ENCODE data around the gene DGKI. TPM values are rescaled to one million over a fixed set of nuclear protein-coding genes. Genes with fewer than 3 reads are reported as not detected.

The DGKI gene
- total RNA-seq, 2 experiments from 2014 or later: 0.46 TPM; not detected in 1

- Histone ChIP-seq H4K20me1 (ENCODE audit: insufficient read depth, low read length) (no peaks in the 10 kb centered on the region), H3K36me3 (ENCODE audit: insufficient read depth, low read length) (no peaks in the 10 kb centered on the region), H3K27ac (ENCODE audit: low read depth, low read length, poor library complexity, severe bottlenecking) (no peak overlapping the region), H2AFZ (ENCODE audit: low read length) (no peak overlapping the region), H3K4me2 (ENCODE audit: low read length) (no peak overlapping the region), H3K9me2 (ENCODE audit: insufficient read depth, low read length) (no peaks in the 10 kb centered on the region), H3K4me1 (ENCODE audit: insufficient read depth, low read length, poor library complexity, severe bottlenecking) (no peaks in the 10 kb centered on the region), H3K9me3 (ENCODE audit: low read length) (no peaks in the 10 kb centered on the region), H3K4me3 (ENCODE audit: low read depth, low read length, poor library complexity, severe bottlenecking) (no peak overlapping the region), H3K79me2 (ENCODE audit: insufficient read depth, low read depth, low read length) (no peaks in the 10 kb centered on the region)
- BruUV-seq (replicated peaks): no TSS peak
- intact Hi-C loops (cut with micrococcal nuclease; ENCODE audit: unreplicated experiment): no loop called here
- CTCF ChIA-PET (ENCODE audit: unreplicated experiment): no interaction called here
- no peak for TF ChIP-seq EZH2phosphoT487 (IDR thresholded peaks at IDR 0.05; ENCODE audit: borderline replicate concordance, low read depth, low read length)
- TF ChIP-seq CTCF (conservative IDR thresholded peaks at IDR 0.05; ENCODE audit: low read length): no peak
- no peak for DNase-seq (ENCODE audit: low spot score)
- POLR2A ChIA-PET: interaction anchor here (0.7 kb wide), 1 partner anchor 49 kb away, joined by 7 read pairs; no protein-coding TSS in a partner anchor
These were observed 405.3 kb downstream of the DGKI start for GRCh38 chr7:137441451-137441850.

GRCh38 chr7:137439829-137440825 is 406.6 kb downstream of the DGKI start:
- H4K20me1 ChIP-seq (ENCODE audit: insufficient read depth, low read length): no peaks in the 10 kb centered on the region
- CTCF ChIA-PET (ENCODE audit: unreplicated experiment): no interaction called here
- H3K4me3 ChIP-seq (ENCODE audit: low read depth, low read length, poor library complexity, severe bottlenecking): no peak overlapping the region
- H3K4me1 ChIP-seq (ENCODE audit: insufficient read depth, low read length, poor library complexity, severe bottlenecking): no peaks in the 10 kb centered on the region
- no peaks in the 10 kb centered on the region for H3K9me3 ChIP-seq (ENCODE audit: low read length)
- H3K4me2 ChIP-seq (ENCODE audit: low read length): no peak overlapping the region
- no peak for TF ChIP-seq CTCF (conservative IDR thresholded peaks at IDR 0.05; ENCODE audit: low read length)
- no peak for TF ChIP-seq EZH2phosphoT487 (IDR thresholded peaks at IDR 0.05; ENCODE audit: borderline replicate concordance, low read depth, low read length)
- H3K36me3 ChIP-seq (ENCODE audit: insufficient read depth, low read length): no peaks in the 10 kb centered on the region
- H3K79me2 ChIP-seq (ENCODE audit: insufficient read depth, low read depth, low read length): no peaks in the 10 kb centered on the region
- intact Hi-C loops (cut with micrococcal nuclease; ENCODE audit: unreplicated experiment): no loop called here
- no TSS peak for BruUV-seq (replicated peaks)
- no peak for DNase-seq (ENCODE audit: low spot score)
- H3K9me2 ChIP-seq (ENCODE audit: insufficient read depth, low read length): no peaks in the 10 kb centered on the region
- no peak overlapping the region for H3K27ac ChIP-seq (ENCODE audit: low read depth, low read length, poor library complexity, severe bottlenecking)
- H2AFZ ChIP-seq (ENCODE audit: low read length): no peak overlapping the region
- POLR2A ChIA-PET: no interaction called here

GRCh38 chr7:137434946-137435345 is 411.8 kb downstream of the DGKI start:
- Histone ChIP-seq H3K4me3 (ENCODE audit: low read depth, low read length, poor library complexity, severe bottlenecking) (no peak overlapping the region), H3K36me3 (ENCODE audit: insufficient read depth, low read length) (no peaks in the 10 kb centered on the region), H3K79me2 (ENCODE audit: insufficient read depth, low read depth, low read length) (no peaks in the 10 kb centered on the region), H3K4me2 (ENCODE audit: low read length) (no peak overlapping the region), H2AFZ (ENCODE audit: low read length) (no peak overlapping the region), H3K9me2 (ENCODE audit: insufficient read depth, low read length) (no peaks in the 10 kb centered on the region), H3K27ac (ENCODE audit: low read depth, low read length, poor library complexity, severe bottlenecking) (no peak overlapping the region), H3K4me1 (ENCODE audit: insufficient read depth, low read length, poor library complexity, severe bottlenecking) (no peaks in the 10 kb centered on the region), H4K20me1 (ENCODE audit: insufficient read depth, low read length) (no peaks in the 10 kb centered on the region), H3K9me3 (ENCODE audit: low read length) (no peaks in the 10 kb centered on the region)
- DNase-seq (ENCODE audit: low spot score): no peak
- TF ChIP-seq CTCF (conservative IDR thresholded peaks at IDR 0.05; ENCODE audit: low read length): no peak
- CTCF ChIA-PET (ENCODE audit: unreplicated experiment): no interaction called here
- intact Hi-C loops (cut with micrococcal nuclease; ENCODE audit: unreplicated experiment): no loop called here
- POLR2A ChIA-PET: no interaction called here
- no TSS peak for BruUV-seq (replicated peaks)
